CD4-positive, alpha-beta T cell (primary cell): ENCODE results near the gene HOXA3. TPM values are rescaled to one million over a fixed set of nuclear protein-coding genes. Genes with fewer than 3 reads are reported as not detected.

Experiments used
- ATAC-seq: fragments of 200-7000 bp; cut with Tn5 transposase; one replicate; pipeline ENCODE4 v1.10.0; 2022; ENCODE audit warnings: mild to moderate bottlenecking; ENCODE audit not compliant: poor library complexity
- CTCF ChIA-PET: fragments of 350-600 bp; sonication (Branson Sonifier 250); formaldehyde crosslinking; loops from one replicate; lab custom pipeline; 2021; ENCODE audit warnings: antibody characterized with exemption, inconsistent platforms; lab: Charles Lee
- POLR2A ChIA-PET: fragments of 350-600 bp; sonication (Branson Sonifier 250); formaldehyde crosslinking; loops from one replicate; lab custom pipeline; 2021; ENCODE audit warnings: antibody characterized with exemption, inconsistent platforms; lab: Charles Lee
- DNase-seq, 14 experiments: peaks; one replicate each; pipeline ENCODE4 v3.0.0-alpha.2; 2013 to 2020; ENCODE audit warnings: mixed read lengths in 2 of 14
- H3K27ac ChIP-seq, 2 donors: one replicate each; pipeline versions ENCODE4 v1.5.1 to v1.7.0; 2013; ENCODE audit warnings: low read length in 2 of 2, low read depth in 1 of 2, mild to moderate bottlenecking in 1 of 2
- H3K27me3 ChIP-seq, 2 experiments: 1 replicate in 1 of 2; 2 replicates in 1 of 2; pipeline versions ENCODE4 v1.6.1 to v1.7.0; 2013; ENCODE audit warnings: low read length in 2 of 2, control low read depth in 1 of 2, mild to moderate bottlenecking in 1 of 2, moderate library complexity in 1 of 2; ENCODE audit not compliant: insufficient read depth in 2 of 2, control insufficient read depth in 1 of 2
- H3K36me3 ChIP-seq: one replicate; pipeline ENCODE4 v1.6.1; 2013; ENCODE audit warnings: low read length, control low read depth; ENCODE audit not compliant: insufficient read depth
- H3K4me1 ChIP-seq: one replicate; pipeline ENCODE4 v1.6.1; 2013; ENCODE audit warnings: low read length, control low read depth; ENCODE audit not compliant: insufficient read depth
- H3K4me3 ChIP-seq: one replicate; pipeline ENCODE4 v1.5.1; 2013; ENCODE audit warnings: mild to moderate bottlenecking, low read length, moderate library complexity
- H3K9me3 ChIP-seq, 2 experiments: 1 replicate in 1 of 2; 2 replicates in 1 of 2; pipeline versions ENCODE4 v1.6.1 to v1.7.0; 2013; ENCODE audit warnings: low read length in 2 of 2, mild to moderate bottlenecking in 2 of 2, control low read depth in 1 of 2, moderate library complexity in 1 of 2; ENCODE audit not compliant: control insufficient read depth in 1 of 2, insufficient read depth in 1 of 2
- H3K27ac Mint-ChIP-seq: one replicate; pipeline ENCODE4 v1.8.0; 2020; ENCODE audit warnings: mixed read lengths
- H3K27me3 Mint-ChIP-seq: one replicate; pipeline ENCODE4 v1.8.0; 2021; ENCODE audit warnings: mixed read lengths
- H3K36me3 Mint-ChIP-seq: one replicate; pipeline ENCODE4 v1.8.0; 2021; ENCODE audit warnings: low read depth, mixed read lengths
- H3K4me1 Mint-ChIP-seq: one replicate; pipeline ENCODE4 v1.8.0; 2021; ENCODE audit warnings: low read depth, mixed read lengths
- H3K4me3 Mint-ChIP-seq: one replicate; pipeline ENCODE4 v1.8.0; 2020; ENCODE audit warnings: mild to moderate bottlenecking, mixed read lengths
- H3K9me3 Mint-ChIP-seq: one replicate; pipeline ENCODE4 v1.8.0; 2020; ENCODE audit warnings: mixed read lengths
- intact Hi-C, 2 experiments: fragments of 100-400 bp; cut with DNase I in 1 of 2; cut with micrococcal nuclease in 1 of 2; formaldehyde crosslinking; loops; one replicate each; pipeline versions ENCODE4 v1.15.1 to v1.9.0; 2023 to 2025; cut with DNase I, micrococcal nuclease
- total RNA-seq, 174 experiments: library from RNA in 2 of 174; stranded (reverse) in 2 of 174; gene quantifications; one replicate each; pipeline ENCODE4 v1.2.3 and lab custom pipeline; 2021 to 2026
- TF ChIP-seq, protein P1 (sequence below): fragments of 200-600 bp; IDR thresholded peaks from one replicate; pipeline ENCODE4 v1.8.0; 2022; ENCODE audit warnings: antibody characterized with exemption, mild to moderate bottlenecking

Gene HOXA3
- total RNA-seq, 2 experiments from 2014 or later, result not detected

DNA sequence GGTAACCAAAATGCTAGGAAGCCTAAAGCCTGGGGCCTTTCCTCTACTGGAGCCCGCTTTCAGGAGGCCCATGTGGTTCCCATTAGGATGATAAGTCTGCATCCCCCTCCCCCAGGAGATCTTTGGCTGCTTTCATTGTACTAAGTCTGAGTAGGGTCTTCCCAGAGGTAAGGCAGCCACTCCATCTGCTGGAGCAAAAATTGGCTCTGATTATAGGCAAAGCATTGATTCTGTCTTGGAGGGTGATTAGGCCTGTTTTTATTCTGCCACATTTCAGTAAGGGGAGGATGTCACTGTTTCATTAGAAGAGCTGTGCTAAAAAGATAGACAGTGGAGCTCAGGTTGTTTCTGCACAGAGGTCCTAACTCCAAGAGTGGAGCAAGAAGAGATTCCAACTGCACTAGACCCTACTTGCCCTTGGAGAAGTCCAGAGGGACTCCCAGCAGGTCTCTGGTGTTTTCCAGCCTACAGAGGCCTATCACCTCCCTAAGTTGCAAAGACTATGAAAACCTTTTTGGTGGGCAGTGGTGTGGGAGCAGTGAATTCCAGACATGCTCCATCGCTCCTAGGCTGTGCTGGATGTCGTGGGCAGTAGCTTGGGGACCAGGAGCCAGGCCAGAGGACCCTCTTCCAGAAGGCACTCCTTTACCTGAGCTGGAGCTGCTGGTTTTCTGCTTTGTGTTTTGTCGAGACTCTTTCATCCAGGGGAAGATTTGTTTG, 42.8 kb downstream of the HOXA3 start:
- Histone ChIP-seq H3K27ac (no peak overlapping the region), H3K36me3 (no peaks in the 10 kb centered on the region), H3K9me3 (peaks cover 0 to 16% of the 10 kb centered on the region in 2 experiments), H3K27me3 (peaks cover 16% of the 10 kb centered on the region in 2 experiments), H3K4me1 (no peaks in the 10 kb centered on the region), H3K4me3 (no peak overlapping the region)
- POLR2A ChIA-PET, result no interaction called here
- H3K9me3 Mint-ChIP-seq, result no peaks in the 10 kb centered on the region
- TF ChIP-seq, protein P1, sequence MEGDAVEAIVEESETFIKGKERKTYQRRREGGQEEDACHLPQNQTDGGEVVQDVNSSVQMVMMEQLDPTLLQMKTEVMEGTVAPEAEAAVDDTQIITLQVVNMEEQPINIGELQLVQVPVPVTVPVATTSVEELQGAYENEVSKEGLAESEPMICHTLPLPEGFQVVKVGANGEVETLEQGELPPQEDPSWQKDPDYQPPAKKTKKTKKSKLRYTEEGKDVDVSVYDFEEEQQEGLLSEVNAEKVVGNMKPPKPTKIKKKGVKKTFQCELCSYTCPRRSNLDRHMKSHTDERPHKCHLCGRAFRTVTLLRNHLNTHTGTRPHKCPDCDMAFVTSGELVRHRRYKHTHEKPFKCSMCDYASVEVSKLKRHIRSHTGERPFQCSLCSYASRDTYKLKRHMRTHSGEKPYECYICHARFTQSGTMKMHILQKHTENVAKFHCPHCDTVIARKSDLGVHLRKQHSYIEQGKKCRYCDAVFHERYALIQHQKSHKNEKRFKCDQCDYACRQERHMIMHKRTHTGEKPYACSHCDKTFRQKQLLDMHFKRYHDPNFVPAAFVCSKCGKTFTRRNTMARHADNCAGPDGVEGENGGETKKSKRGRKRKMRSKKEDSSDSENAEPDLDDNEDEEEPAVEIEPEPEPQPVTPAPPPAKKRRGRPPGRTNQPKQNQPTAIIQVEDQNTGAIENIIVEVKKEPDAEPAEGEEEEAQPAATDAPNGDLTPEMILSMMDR, result no peak
- H3K27ac Mint-ChIP-seq, result no peak overlapping the region
- H3K4me3 Mint-ChIP-seq, result no peak overlapping the region
- no peaks in the 10 kb centered on the region for H3K4me1 Mint-ChIP-seq
- CTCF ChIA-PET, result no interaction called here
- DNase-seq, result no peak
- intact Hi-C loops, result no loop called here
- H3K36me3 Mint-ChIP-seq, result no peaks in the 10 kb centered on the region
- H3K27me3 Mint-ChIP-seq, result peaks cover 40% of the 10 kb centered on the region
- ATAC-seq, result no peak

DNA sequence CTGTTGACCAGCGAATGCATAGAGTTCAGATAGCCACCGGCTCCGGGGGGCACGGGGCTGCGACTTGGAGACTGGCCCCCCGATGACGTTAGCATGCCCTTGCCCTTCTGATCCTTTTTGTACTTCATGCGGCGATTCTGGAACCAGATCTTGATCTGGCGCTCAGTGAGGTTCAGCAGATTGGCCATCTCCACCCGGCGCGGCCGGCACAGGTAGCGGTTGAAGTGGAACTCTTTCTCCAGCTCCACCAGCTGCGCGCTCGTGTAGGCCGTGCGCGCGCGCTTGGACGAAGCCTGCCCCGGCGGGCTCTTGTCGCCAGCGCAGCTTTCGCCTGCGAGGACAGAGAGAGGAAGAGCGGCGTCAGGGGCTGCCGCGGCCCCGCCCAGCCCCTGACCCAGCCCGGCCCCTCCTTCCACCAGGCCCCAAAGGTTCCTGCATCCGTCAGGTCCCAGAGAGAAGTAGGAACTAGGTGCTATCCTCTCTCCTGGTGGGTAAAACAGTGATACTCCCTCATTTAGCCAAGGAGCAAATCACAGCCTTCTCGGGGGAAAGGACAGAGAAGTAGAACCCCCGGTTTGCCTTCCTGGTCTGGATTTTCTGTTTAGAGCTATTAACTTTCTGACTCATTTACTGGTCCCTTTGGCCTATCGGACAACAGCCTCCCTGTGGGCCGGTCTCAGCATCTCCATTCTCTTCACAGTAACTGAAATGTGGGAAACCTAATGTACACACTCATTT, 43.8 kb downstream of the HOXA3 start:
- no peak for DNase-seq

More for the DNA sequence above, 43.8 kb downstream of the HOXA3 start:
- peaks cover 0 to 18% of the 10 kb centered on the region in 2 experiments for H3K9me3 ChIP-seq
- H3K27me3 Mint-ChIP-seq, result peaks cover 45% of the 10 kb centered on the region
- ATAC-seq, result no peak
- H3K36me3 ChIP-seq, result no peaks in the 10 kb centered on the region
- H3K4me1 ChIP-seq, result no peaks in the 10 kb centered on the region
- H3K27ac Mint-ChIP-seq, result no peak overlapping the region
- H3K9me3 Mint-ChIP-seq, result no peaks in the 10 kb centered on the region
- H3K36me3 Mint-ChIP-seq, result no peaks in the 10 kb centered on the region
- peaks cover 5% of the 10 kb centered on the region for H3K4me1 Mint-ChIP-seq
- TF ChIP-seq, protein P1, result no peak
- intact Hi-C loops, result no loop called here
- no peak overlapping the region for H3K4me3 Mint-ChIP-seq
- H3K27ac ChIP-seq, result no peak overlapping the region
- CTCF ChIA-PET, result interaction anchor here (0.5 kb wide), 1 partner anchor 525 kb away, joined by 3 read pairs; no protein-coding TSS in a partner anchor
- no peak overlapping the region for H3K4me3 ChIP-seq
- H3K27me3 ChIP-seq, result peaks cover 24 to 27% of the 10 kb centered on the region in 2 experiments
- POLR2A ChIA-PET, result no interaction called here
